GM19372 (cell line): Measurements from ENCODE around the gene IGSF8.
"Not testable (repeated sequence)": the region's sequence is repeated elsewhere in the genome, so short reads cannot be mapped to it uniquely, and the experiment has no call there.

Source experiments
- ATAC-seq: cut with Tn5 transposase; IDR thresholded peaks from one replicate; pipeline ENCODE4 v1.9.1; 2021; ENCODE audit warnings: mild to moderate bottlenecking, low read depth, moderate library complexity; ENCODE audit not compliant: unreplicated experiment

IGSF8 gene

DNA sequence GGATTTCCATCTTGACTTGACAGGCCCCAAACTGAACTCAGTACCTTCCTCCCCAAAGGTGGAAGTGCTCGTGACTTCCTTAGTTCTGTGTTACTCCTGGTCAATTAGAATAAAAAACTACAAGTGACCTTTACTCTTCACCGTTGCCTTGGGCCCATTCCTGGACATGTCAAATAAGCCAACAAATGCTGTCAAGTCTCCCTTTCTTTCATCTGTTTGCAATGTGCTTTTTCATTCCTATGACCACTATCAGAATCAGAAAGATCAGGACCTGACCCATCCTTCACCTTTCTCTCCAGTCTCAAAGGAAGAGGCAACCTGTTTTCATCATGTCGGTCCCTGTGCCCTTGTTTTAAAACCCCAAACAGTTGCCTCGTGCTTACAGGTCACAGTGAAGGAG, 23.6 kb downstream of the IGSF8 start:
- ATAC-seq: no peak

- no peak for ATAC-seq
These were observed 27.1 kb downstream of the IGSF8 start for GRCh38 chr1:160071289-160071688.

- ATAC-seq: no peak
These were observed 27.9 kb downstream of the IGSF8 start for GRCh38 chr1:160070243-160071163.

- no peak for ATAC-seq
These were observed 28.8 kb downstream of the IGSF8 start, which contains the start of gene KCNJ10 for GRCh38 chr1:160069460-160070231. KCNJ10 (minus strand) TSS chr1:160070160; CDS start chr1:160042532, 27,628 bp downstream.

DNA sequence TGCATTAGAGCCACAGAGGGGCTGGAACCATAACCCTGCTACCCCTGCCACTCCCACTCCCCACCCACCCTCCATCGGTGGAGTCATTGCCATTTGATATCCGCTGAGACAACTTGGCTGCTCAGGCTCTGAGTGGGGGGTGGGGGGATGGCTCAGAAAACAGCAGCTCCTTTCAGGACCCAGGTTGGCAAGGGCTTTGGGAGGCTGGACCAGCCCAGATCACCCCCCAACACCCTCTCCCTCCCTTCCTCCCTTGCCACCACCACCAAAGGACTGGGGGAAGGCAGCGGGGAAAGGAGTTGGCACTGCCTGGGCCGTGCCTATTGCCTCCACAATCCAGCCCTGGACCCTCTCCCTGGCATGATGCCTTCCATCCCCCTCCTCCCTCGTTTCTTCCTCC, 30.2 kb downstream of the IGSF8 start:
- no peak for ATAC-seq

GRCh38 chr1:160066829-160067745, 31.3 kb downstream of the IGSF8 start:
- no peak for ATAC-seq

DNA sequence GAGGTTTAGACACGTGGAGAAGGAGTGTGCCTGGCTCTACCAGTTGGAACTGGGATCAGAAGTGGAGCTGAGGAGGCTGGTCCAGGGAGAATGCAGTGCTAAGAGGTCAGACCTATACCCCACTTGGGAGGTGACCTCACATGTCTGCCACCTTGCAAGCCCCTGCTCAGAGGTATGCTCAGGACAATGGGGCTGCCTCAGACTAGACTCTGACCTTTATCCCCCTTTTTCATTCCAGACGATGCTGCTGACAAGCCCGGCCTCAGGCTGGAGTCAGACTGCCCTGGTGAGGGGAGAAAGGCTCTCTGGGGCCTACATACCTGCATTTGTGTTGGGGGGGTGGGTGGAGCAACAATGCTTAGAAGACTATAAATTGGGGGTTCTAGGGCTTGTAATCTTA, 33.7 kb downstream of the IGSF8 start:
- ATAC-seq: no peak

DNA sequence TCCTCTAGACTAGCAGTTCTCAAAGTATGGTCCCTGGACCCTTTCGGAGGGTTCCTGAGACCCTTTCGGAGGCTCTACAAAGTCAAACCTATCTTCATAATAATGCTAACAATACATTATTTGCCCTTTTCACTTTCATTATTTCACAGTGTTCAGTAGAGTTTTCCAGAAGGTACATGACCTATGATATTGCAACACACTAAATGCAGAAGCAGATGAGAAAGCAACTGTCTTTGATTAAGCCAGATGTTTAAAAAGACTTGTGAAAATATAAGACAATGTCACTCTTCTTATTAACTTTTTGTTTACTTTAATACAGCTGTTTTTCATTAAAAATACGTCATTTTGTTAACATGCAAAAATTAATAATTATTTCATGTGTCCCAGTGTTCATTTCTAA, 34.3 kb downstream of the IGSF8 start:
- ATAC-seq: no peak

GRCh38 chr1:160063176-160063575, 35.2 kb downstream of the IGSF8 start:
- no peak for ATAC-seq

DNA sequence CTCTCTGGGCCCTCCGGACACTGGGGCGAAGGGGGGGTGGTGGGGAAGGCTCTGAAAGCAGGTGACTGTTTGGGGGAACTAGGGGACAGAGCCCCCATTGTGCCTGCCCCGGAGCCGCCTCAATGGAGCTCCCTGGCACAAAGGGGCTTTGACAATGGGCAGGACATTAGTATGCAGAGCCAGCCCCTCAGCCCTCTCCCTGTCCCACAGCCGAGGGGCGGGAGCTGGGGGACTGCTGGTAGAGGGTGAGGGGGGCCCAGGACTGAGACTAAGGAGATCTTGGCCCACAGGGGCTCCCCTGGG, 36.2 kb downstream of the IGSF8 start:
- no peak for ATAC-seq

DNA sequence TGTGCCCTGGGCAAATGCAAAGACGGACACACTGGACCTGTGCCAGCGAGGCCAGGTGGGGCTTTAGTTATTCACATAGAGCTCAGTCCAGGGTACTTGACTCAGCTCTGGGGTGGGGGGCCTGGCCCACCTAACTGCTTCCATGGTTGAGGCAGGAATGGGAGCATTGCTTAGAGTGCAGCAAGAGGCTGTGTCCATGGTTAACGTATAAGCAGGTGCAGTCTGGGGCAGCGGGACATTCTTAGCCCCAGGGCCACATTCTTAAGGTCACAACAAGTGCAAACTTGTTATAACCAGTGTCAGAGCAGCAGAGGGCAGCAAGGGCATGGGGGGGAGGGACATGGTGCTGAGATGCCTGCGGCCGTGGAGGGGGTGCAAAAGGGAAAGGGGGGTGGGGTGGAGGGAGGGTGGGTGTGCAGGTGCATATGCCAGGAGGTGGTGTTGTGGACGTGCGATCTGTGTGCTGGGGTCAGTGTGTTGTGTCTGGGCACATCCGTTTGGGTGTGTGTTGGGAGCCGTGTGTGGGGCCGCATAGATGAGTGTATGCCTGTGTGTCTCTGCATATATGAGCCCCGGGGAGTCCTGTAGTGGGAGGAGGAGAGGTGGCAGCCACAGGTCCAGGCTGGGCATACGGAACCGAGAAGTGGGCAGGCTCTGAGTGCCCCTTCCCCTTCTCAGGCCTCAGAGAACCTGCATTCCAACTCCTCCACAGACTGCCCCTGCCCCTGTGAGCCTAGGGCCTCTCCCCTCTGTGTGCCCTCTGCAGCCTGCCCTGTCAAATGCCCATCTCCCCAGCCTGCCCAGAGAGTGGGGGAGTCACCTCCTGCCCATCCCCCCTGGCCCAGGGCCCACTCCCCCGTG, 36.8 kb downstream of the IGSF8 start:
- no peak for ATAC-seq

DNA sequence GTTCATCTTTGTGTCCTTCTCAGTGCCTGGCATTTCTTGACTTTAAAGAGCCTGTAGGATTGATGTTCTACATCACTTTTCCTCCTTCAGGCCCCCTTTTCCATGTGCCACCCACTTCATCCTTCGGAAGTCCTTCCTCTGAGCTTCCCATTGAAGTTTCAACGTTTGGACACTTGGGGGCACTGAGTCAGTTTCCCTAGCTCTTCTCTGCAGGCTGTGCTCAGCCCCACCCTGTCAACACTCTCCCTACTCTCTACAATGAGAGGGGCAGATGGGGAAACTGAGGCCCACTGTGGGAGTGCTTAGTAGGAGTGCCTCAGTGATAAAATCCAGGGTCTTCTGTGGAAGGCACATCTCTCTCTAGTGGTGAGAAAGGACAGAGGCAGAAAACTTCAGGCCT, 40.3 kb downstream of the IGSF8 start:
- ATAC-seq: no peak

GRCh38 chr1:160056648-160057169, 41.7 kb downstream of the IGSF8 start:
- ATAC-seq: no peak

GRCh38 chr1:160053548-160054365, 44.7 kb downstream of the IGSF8 start:
- ATAC-seq: no peak

- no peak for ATAC-seq
These were observed 45.5 kb downstream of the IGSF8 start for GRCh38 chr1:160052936-160053335.

- ATAC-seq: no peak
These were observed 47.8 kb downstream of the IGSF8 start for GRCh38 chr1:160050619-160051018.

GRCh38 chr1:160050182-160050581, 48.2 kb downstream of the IGSF8 start:
- ATAC-seq: not testable (repeated sequence)

GRCh38 chr1:160049101-160049500, 49.3 kb downstream of the IGSF8 start:
- no peak for ATAC-seq

DNA sequence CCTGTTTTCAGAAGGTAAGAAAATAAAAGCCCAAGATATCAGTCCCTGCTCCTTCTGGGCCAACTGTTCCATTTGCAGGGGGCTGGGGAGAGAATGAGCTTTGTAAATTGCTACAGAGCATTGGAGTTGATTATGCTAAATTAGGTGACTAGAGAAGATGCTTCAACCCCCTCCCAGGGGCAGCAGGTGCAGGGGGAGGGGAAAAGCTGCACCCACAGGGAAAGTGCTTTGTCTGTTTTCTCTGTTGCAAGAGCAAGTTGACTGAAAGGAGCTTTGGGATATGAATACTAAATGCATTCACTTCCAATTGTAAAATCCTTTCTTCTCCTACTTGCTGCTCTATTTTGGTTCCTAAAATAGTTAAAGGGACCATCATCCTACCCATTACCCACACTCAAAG, 50.1 kb downstream of the IGSF8 start:
- no peak for ATAC-seq
